Rectal smooth muscle tissue (tissue), 1 donor: ENCODE data around the gene RNF38.
"Not testable (repeated sequence)": the region's sequence is repeated elsewhere in the genome, so short reads cannot be mapped to it uniquely, and the experiment has no call there.

Experiments
- H3K27ac ChIP-seq: one replicate; pipeline ENCODE4 v1.7.0; 2013; ENCODE audit warnings: low read depth, low read length, inconsistent platforms
- H3K27me3 ChIP-seq: one replicate; pipeline ENCODE4 v1.7.0; 2013; ENCODE audit warnings: low read length; ENCODE audit not compliant: control insufficient read depth, insufficient read depth
- H3K36me3 ChIP-seq: one replicate; pipeline ENCODE4 v1.7.0; 2013; ENCODE audit warnings: low read length; ENCODE audit not compliant: control insufficient read depth, insufficient read depth
- H3K4me1 ChIP-seq: one replicate; pipeline ENCODE4 v1.7.0; 2013; ENCODE audit warnings: low read length; ENCODE audit not compliant: control insufficient read depth, insufficient read depth
- H3K4me3 ChIP-seq: one replicate; pipeline ENCODE4 v1.7.0; 2013; ENCODE audit warnings: low read length
- H3K9ac ChIP-seq: one replicate; pipeline ENCODE4 v1.7.0; 2013; ENCODE audit warnings: low read length

Gene RNF38

DNA sequence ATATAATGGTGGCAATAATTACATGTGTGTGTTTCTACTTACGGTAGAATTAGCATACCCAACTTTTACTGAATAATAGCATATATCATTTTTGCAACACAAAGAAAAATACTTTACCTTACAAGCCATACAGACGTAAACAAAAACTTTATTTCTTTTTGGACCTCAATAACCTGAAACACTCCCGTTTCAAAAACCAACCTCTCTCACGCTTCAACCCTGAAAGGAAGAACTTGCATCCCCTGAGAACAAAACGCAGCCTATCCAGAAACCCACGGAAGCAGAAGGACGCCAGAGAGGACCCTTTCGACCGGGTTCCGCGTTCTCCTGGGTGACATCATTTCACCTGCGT is at the start of gene RNF38:
Gene RNF38 (minus strand): TSS at position 290 of the 352 bp plus-strand sequence. CDS start 161 bp downstream, at position 129.
- H3K36me3 ChIP-seq, result no peaks in the 10 kb centered on the region
- H3K4me3 ChIP-seq, result peak within 1 kb of the TSS; percentile 91
- H3K27me3 ChIP-seq, result no peaks in the 10 kb centered on the region
- H3K4me1 ChIP-seq, result peaks cover 7% of the 10 kb centered on the region
- peak within 1 kb of the TSS; percentile 89 for H3K27ac ChIP-seq
- H3K9ac ChIP-seq, result peak within 1 kb of the TSS; percentile 76

DNA sequence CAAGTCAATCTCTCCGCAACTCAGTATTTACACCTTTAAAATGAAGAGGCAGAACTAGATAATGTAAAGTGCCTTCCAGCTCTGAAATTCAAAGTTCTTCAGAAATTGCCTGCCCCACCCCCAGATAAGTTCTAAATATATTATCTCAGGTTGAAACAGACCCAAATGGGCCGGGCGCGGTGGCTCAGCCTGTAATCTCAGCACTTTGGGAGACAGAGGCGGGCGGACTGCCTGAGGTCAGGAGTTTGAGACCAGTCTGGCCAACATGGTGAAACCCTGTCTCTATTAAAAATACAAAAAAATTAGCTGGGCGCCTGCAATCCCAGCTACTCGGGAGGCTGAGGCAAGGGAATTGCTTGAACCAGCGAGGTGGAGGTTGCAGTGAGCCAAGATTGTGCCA is 48.5 kb upstream of the RNF38 start:
- not testable (repeated sequence) for H3K4me3 ChIP-seq, H3K27me3 ChIP-seq, H3K9ac ChIP-seq, H3K27ac ChIP-seq, H3K36me3 ChIP-seq, H3K4me1 ChIP-seq

DNA sequence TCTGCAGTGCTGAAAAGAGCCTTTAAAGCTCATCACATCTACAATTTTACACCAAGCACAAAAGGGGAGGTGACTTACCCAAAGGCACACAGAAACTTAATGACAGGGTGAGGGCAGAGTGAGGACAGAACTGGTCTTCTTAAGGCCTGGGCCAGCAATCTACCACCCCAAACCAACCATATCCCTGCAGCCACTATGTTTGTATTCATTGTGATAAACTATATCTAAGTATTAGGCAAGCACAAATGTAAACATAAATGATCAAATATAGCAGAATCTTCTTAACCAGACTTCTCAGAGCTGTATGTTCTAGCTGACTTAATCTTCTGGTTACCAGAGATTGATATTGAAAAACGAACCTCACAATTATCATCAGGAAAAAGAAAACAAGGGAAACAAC is 47.9 kb upstream of the RNF38 start:
- Histone ChIP-seq H3K4me3 (no peak overlapping the region), H3K4me1 (no peaks in the 10 kb centered on the region), H3K27ac (no peak overlapping the region)

DNA sequence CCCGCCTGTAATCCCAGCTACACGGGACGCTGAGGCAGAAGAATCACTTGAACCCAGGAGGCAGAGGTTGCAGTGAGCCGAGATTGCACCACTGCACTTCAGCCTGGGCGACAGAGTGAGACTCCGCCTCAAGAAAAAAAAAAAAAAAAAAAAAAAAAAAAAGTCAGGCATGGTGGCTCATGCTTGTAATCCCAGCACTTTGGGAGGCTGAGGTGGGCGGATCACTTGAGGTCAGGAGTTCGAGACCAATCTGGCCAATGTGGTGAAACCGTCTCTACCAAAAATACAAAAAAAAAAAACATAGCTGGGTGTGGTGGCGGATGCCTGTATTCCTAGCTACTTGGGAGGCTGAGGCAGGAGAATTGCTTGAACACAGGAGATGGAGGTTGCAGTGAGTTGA is 46.6 kb upstream of the RNF38 start:
- not testable (repeated sequence) for H3K9ac ChIP-seq, H3K4me1 ChIP-seq, H3K36me3 ChIP-seq, H3K27ac ChIP-seq, H3K4me3 ChIP-seq, H3K27me3 ChIP-seq

More for the DNA sequence above, 47.9 kb upstream of the RNF38 start:
- H3K36me3 ChIP-seq, result no peaks in the 10 kb centered on the region
- H3K9ac ChIP-seq, result no peak overlapping the region
- H3K27me3 ChIP-seq, result no peaks in the 10 kb centered on the region

DNA sequence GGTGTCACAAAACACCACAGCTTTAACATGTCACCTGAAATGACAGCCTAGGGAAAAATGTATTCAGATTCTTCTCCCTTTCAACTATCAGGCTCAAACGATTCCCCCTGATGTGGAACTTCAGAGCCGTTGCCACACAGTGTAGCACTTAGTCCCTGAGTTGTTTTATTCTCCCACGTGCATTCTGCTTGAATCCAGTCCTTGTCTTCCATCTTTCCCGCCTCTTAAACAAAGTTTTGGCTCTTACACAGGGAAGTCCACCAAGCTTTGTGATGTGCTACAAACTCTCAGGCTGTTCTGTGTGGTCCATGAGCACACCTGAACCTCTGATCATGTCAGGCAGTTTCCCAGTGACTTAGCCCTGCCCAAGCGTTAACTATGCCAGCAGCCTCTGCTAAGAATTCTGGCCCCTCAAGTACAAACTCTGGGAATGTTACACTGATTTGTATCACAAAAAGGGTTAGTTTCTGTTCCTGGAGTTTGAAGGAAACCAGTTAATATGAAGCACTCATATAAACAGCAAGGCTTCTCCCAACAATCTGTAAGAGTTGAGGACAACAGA is 45.8 kb upstream of the RNF38 start:
- Histone ChIP-seq H3K4me3 (no peak overlapping the region), H3K27me3 (no peaks in the 10 kb centered on the region), H3K27ac (no peak overlapping the region), H3K4me1 (no peaks in the 10 kb centered on the region), H3K9ac (no peak overlapping the region), H3K36me3 (no peaks in the 10 kb centered on the region)

DNA sequence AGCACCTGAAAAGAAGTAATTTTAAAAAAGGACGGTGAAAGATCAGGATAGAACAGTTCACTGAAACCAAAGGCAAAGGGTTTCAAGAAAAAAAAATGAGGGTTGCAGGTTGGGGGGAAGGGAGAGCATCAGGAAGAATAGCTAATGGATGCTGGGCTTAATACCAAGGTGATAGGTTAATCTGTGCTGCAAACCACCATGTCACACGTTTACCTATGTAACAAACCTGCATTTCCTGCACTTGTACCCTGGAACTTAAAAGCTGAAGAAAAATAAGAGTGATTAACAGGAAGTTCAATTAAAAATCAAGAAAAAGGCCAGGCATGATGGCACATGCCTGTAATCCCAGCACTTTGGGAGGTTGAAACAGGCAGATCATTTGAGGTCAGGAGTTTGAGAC is 44.1 kb upstream of the RNF38 start:
- H3K4me1 ChIP-seq, result no peaks in the 10 kb centered on the region
- no peaks in the 10 kb centered on the region for H3K36me3 ChIP-seq
- H3K4me3 ChIP-seq, result no peak overlapping the region
- no peak overlapping the region for H3K27ac ChIP-seq
- H3K9ac ChIP-seq, result no peak overlapping the region
- H3K27me3 ChIP-seq, result no peaks in the 10 kb centered on the region

DNA sequence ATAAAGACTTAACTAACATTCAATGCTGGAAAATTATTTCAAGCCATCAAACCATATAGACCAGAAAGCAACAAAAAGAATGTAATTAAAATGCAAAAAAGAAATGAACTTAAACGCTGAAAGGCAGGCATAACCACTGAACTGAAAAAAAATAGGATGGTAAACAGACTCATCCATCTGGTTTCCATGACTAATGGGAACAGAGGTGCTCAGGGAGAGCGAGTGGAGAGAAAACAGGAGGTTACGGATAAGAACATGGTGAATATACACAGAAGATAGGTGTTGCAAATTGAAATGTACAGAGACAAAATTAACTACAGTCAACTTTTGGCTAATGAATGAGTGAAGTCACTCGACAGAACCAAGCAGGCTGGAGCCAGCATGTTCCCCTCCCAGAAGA is 43.5 kb upstream of the RNF38 start:
- Histone ChIP-seq H3K27me3 (no peaks in the 10 kb centered on the region), H3K27ac (no peak overlapping the region), H3K36me3 (no peaks in the 10 kb centered on the region), H3K9ac (no peak overlapping the region), H3K4me3 (no peak overlapping the region), H3K4me1 (no peaks in the 10 kb centered on the region)

DNA sequence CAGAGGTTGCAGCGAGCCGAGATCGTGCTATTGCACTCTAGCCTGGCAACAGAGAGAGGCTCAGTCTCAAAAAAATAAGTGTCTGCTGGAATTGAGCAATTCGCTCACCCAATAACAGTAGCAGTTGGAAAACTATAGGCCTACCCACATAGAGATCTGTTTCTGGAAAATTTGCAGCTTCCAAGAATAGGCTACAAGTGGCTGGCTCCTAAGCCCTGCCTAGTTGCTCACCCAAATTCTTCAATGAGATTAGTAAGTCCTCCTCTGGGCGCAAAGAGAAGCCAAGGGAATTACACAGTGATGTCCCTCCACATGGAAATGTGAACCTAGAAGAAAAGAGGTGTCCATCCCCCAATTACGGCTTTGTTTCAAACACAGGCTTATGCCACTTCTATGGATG is 42.6 kb upstream of the RNF38 start:
- no peaks in the 10 kb centered on the region for H3K27me3 ChIP-seq
- H3K27ac ChIP-seq, result no peak overlapping the region
- no peak overlapping the region for H3K4me3 ChIP-seq
- H3K36me3 ChIP-seq, result no peaks in the 10 kb centered on the region
- no peaks in the 10 kb centered on the region for H3K4me1 ChIP-seq
- no peak overlapping the region for H3K9ac ChIP-seq

DNA sequence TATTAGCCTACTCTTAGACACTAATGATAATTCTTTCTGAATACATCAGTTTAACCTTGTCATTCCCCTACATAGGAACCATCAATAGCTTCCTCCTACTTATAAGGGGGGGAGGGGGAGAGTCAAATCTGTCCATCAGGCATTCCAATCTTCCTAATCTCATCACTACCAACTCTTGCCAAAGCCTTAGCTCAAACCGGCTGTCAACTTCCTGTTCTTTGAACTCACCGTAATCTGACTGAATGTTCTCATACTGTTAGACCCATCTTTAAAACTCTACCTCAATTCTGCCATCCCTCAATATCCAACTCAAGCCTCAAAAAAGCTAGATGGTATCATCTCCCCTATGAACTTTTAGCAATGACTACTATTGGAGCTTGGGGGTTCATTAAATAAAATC is 41.9 kb upstream of the RNF38 start:
- H3K9ac ChIP-seq, result no peak overlapping the region
- no peak overlapping the region for H3K4me3 ChIP-seq
- H3K27me3 ChIP-seq, result no peaks in the 10 kb centered on the region
- no peaks in the 10 kb centered on the region for H3K4me1 ChIP-seq
- no peak overlapping the region for H3K27ac ChIP-seq
- no peaks in the 10 kb centered on the region for H3K36me3 ChIP-seq

DNA sequence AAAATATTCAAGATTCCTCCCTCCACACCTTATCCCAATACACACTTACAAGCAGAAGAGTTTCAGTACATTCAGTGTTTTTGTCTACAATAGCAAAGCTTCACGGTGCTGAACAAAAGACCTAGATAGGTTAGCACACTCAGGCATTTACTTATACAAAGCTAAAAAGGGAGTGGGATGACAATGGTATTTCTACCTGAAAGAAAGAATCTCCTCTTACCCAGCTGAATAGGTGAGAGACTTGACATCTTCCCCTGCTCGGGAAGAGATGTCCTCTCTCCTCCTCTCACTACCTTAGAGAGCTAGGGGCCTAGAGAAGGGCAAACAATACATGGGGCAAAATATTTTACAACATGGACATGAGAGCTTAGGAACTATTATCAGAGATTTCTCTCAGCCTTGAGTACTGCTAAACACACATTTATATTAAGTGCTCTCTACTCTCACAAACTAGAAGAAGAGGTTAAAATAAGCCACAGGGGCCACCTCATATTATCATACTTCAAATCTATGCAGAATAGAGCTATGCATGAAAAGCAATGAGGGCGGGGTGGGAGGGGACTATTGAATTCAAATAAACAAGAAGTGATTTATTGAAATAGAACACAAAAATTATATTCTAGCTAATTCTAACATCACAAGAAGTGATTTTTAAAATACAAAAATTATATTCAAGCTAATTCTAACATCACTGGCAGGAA is 38.6 kb upstream of the RNF38 start:
- no peaks in the 10 kb centered on the region for H3K36me3 ChIP-seq
- no peak overlapping the region for H3K27ac ChIP-seq
- H3K4me3 ChIP-seq, result no peak overlapping the region
- H3K4me1 ChIP-seq, result no peaks in the 10 kb centered on the region
- H3K9ac ChIP-seq, result no peak overlapping the region
- H3K27me3 ChIP-seq, result no peaks in the 10 kb centered on the region

DNA sequence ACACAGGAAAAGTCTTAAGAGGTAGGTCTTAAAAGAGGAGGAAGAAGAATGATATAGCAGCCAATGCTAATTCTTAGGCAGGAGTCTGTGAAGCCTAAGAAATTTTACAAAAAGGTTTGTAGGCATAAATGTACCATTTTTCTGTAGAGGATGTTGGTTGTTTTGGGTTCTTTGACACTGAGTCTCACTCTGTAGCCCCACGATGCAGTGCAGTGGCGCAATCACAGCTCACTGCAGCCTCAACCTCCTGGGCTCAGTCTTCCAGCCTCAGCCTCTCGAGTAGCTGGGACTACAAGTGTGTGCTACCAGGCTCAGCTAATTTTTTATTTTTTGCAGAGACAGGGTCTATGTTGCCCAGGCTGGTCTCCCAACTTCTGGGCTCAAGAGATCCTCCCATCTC is 37.7 kb upstream of the RNF38 start:
- no peak overlapping the region for H3K27ac ChIP-seq
- no peaks in the 10 kb centered on the region for H3K36me3 ChIP-seq
- H3K4me3 ChIP-seq, result no peak overlapping the region
- no peak overlapping the region for H3K9ac ChIP-seq
- no peaks in the 10 kb centered on the region for H3K4me1 ChIP-seq
- H3K27me3 ChIP-seq, result no peaks in the 10 kb centered on the region

DNA sequence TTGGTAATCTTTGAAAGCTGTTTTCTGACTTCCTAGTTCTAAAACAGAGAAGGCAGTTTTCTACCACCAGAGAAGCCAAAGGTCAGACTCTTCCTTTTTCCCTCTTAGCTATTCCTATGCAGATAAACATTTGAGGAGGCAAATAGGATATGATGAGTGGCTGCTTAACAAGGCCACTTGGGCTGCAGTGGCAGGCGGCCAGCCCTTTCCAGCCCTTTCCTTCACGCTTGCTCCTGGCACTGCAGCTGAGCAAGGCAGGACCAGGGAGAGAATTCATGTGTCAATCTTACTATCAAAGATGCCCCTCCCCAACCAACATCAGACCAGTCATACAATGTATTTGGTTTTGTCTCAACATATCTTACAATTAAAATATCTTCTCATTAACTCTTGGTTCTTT is 36.8 kb upstream of the RNF38 start:
- H3K4me1 ChIP-seq, result no peaks in the 10 kb centered on the region
- no peak overlapping the region for H3K4me3 ChIP-seq
- H3K9ac ChIP-seq, result no peak overlapping the region
- no peak overlapping the region for H3K27ac ChIP-seq
- no peaks in the 10 kb centered on the region for H3K27me3 ChIP-seq
- H3K36me3 ChIP-seq, result no peaks in the 10 kb centered on the region

DNA sequence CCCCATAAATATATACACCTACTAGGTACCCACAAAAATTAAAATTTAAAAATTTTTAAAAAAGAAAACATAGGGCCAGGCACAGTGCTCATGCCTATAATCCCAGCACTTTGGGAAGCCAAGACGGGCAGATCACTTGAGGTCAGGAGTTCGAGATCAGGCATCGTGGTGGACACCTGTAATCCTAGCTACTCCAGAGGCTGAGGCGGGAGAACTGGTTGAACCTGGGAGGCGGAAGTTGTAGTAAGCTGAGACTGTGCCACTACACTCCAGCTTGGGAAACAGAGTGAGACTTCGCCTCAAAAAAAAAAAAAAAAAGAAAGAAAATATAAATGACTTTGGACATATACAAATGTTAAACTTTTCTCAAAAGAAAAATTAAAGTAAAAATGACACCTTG is 33.3 kb upstream of the RNF38 start:
- Histone ChIP-seq H3K27me3 (no peaks in the 10 kb centered on the region), H3K9ac (no peak overlapping the region), H3K4me3 (no peak overlapping the region), H3K4me1 (no peaks in the 10 kb centered on the region), H3K36me3 (no peaks in the 10 kb centered on the region), H3K27ac (no peak overlapping the region)
